ENCODE results near the gene NRXN3. TPM values are rescaled to one million over a fixed set of nuclear protein-coding genes. Genes with fewer than 3 reads are reported as not detected.
A peak's percentile ranks its signal among the peaks of the same experiment; 100 is the strongest.

Gene NRXN3
- total RNA-seq, 6 experiments from 2014 or later: 0.07 to 0.28 (median 0.11) TPM; not detected in 2

DNA sequence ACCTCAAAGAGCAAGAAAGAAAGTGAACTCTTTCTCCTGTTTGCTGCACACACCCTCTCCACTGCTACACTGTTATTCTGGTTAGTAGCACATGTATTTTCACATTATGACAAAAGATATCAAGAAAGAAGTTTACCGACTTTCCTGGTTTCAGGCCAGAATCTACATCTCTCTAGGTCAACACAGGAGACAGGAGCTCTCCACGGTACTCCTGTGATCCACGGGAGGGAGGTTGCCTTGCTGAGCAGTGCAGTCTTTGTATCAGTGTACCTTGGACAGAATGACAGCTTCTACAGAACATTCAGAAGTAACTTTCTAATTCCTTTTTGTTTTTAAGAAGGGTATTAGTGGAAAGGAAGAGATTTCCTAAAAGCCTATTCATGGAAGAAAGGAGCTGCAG lies 805.6 kb downstream of the NRXN3 start:
- Mint-ChIP-seq H3K4me1 (ENCODE audit: low read depth) (peaks cover 30% of the 10 kb centered on the region), H3K9me3 (no peaks in the 10 kb centered on the region), H3K27me3 (ENCODE audit: insufficient read depth) (no peaks in the 10 kb centered on the region), H3K4me3 (no peak overlapping the region), H3K36me3 (ENCODE audit: low read depth) (no peaks in the 10 kb centered on the region), H3K27ac (no peak overlapping the region)
- TF ChIP-seq, protein P1, sequence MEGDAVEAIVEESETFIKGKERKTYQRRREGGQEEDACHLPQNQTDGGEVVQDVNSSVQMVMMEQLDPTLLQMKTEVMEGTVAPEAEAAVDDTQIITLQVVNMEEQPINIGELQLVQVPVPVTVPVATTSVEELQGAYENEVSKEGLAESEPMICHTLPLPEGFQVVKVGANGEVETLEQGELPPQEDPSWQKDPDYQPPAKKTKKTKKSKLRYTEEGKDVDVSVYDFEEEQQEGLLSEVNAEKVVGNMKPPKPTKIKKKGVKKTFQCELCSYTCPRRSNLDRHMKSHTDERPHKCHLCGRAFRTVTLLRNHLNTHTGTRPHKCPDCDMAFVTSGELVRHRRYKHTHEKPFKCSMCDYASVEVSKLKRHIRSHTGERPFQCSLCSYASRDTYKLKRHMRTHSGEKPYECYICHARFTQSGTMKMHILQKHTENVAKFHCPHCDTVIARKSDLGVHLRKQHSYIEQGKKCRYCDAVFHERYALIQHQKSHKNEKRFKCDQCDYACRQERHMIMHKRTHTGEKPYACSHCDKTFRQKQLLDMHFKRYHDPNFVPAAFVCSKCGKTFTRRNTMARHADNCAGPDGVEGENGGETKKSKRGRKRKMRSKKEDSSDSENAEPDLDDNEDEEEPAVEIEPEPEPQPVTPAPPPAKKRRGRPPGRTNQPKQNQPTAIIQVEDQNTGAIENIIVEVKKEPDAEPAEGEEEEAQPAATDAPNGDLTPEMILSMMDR (IDR thresholded peaks at IDR 0.05): no peak
- DNase-seq: no peak

DNA sequence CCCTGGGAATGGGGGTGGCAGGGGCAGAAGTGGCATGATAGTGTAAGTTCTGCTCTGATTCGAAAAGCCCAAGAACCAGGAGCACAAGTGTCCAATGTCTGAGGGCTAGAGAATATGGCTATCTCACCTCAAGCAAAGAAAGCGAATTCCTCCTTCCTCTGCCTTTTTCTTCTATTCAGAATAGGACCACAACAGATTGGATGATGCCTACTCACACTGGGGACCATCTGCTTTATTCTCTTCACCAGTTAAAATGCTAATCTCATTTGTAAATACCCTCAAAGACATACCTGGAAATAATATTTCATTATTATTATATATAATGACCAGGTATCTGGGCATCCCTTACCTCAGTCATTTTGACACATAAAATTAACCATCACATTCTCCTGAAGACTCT lies 808.7 kb downstream of the NRXN3 start:
- no peak for DNase-seq
- H3K4me3 Mint-ChIP-seq: no peak overlapping the region
- no peak overlapping the region for H3K27ac Mint-ChIP-seq
- peaks cover 34% of the 10 kb centered on the region for H3K4me1 Mint-ChIP-seq (ENCODE audit: low read depth)
- TF ChIP-seq, protein P1 (IDR thresholded peaks at IDR 0.05): no peak
- no peaks in the 10 kb centered on the region for H3K36me3 Mint-ChIP-seq (ENCODE audit: low read depth)
- no peaks in the 10 kb centered on the region; the same call in 1 of the 2 replicates for H3K9me3 Mint-ChIP-seq
- H3K27me3 Mint-ChIP-seq (ENCODE audit: insufficient read depth): no peaks in the 10 kb centered on the region

DNA sequence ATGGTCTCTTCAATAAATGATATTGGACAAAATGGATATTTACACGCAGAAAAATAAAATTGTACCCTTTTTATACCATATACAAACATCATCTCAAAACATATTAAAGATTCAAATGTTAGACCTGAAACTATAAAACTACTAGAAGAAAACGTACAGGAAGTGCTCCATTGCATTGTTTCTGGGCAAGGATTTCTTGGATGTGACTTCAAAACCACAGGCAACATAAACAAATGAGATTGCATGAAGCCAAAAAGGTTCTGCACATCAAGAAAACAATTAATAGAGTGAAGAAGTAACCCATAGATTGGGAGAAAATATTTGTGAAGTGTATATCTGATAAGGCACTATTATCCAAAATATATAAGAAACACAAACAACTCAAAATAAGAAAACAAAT lies 812.4 kb downstream of the NRXN3 start:
- TF ChIP-seq, protein P1 (IDR thresholded peaks at IDR 0.05): no peak
- DNase-seq: no peak
- no peaks in the 10 kb centered on the region for H3K27me3 Mint-ChIP-seq (ENCODE audit: insufficient read depth)

DNA sequence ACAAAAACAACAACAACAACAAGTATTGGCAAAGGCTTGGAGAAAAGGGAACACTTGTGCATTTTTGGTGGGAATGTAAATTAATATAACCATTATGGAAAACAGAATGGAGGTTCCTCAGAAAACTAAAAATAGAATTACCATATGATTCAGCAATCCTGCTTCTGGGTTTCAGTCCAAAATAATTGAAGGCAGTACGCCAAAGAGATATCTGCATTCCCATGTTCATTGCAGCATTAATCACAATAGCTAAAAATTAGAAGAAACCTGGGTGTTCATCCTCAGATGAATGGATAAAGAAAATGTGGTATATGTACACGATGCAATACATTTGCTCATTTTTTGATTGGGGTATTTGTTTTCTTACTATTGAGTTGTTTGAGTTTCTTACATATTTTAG lies 813.0 kb downstream of the NRXN3 start:
- Mint-ChIP-seq H3K27ac (peak overlapping the region; percentile 45), H3K36me3 (ENCODE audit: low read depth) (no peaks in the 10 kb centered on the region), H3K4me1 (ENCODE audit: low read depth) (peaks cover 22% of the 10 kb centered on the region), H3K4me3 (peak overlapping the region; percentile 5; the same call in 1 of the 2 replicates), H3K9me3 (no peaks in the 10 kb centered on the region; the same call in 1 of the 2 replicates), H3K27me3 (ENCODE audit: insufficient read depth) (no peaks in the 10 kb centered on the region)
- peak; percentile 37 for DNase-seq
- TF ChIP-seq, protein P1 (IDR thresholded peaks at IDR 0.05): no peak

More for the DNA sequence above, 812.4 kb downstream of the NRXN3 start:
- Mint-ChIP-seq H3K27ac (peak overlapping the region; percentile 45), H3K36me3 (ENCODE audit: low read depth) (no peaks in the 10 kb centered on the region), H3K4me3 (peak overlapping the region; percentile 5; the same call in 1 of the 2 replicates), H3K4me1 (ENCODE audit: low read depth) (peaks cover 18% of the 10 kb centered on the region), H3K9me3 (no peaks in the 10 kb centered on the region; the same call in 1 of the 2 replicates)

DNA sequence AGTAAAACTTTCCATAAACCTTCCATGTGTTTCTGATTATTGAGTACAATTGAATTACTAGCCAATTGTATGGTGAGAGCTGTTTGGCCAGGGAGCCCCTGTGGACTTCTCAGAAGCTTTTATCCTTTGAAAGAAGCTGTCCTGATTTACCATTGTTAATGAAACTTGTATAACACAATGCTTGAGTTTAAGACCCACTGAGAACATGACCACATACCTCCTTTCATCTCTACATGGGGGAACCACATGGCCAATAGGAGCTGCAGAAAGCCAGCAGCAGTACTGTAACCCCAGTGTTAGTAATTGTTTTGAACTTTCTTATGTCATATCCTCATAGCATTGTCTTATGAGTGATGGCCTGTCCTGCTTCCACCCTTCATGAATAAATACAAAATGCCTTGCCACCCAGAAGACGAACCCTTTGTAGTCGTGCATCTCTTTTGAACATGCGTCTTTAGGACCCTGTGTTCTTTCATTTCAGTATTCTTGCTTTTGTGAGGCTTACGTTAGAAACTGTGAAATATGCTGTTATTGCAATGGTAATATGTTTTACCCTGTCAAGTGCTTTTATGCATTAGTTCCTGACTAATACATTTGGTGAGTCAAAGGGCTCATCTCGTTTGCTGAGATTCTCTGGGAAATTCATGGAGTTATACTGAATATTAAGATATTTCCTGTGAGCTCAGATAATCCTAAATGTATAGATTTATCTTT lies 815.7 kb downstream of the NRXN3 start:
- Mint-ChIP-seq H3K36me3 (ENCODE audit: low read depth) (no peaks in the 10 kb centered on the region), H3K4me1 (ENCODE audit: low read depth) (peaks cover 22% of the 10 kb centered on the region), H3K9me3 (no peaks in the 10 kb centered on the region; the same call in 1 of the 2 replicates), H3K4me3 (no peak overlapping the region), H3K27ac (no peak overlapping the region), H3K27me3 (ENCODE audit: insufficient read depth) (no peaks in the 10 kb centered on the region)
- no peak for DNase-seq
- TF ChIP-seq, protein P1 (IDR thresholded peaks at IDR 0.05): no peak
